Measurements from ENCODE around the gene EPHA10. TPM values are rescaled to one million over a fixed set of nuclear protein-coding genes. Genes with fewer than 3 reads are reported as not detected.

EPHA10 gene
- total RNA-seq, 2 experiments from 2014 or later = not detected

GRCh38 chr1:37680933-37681332 is 84.0 kb downstream of the EPHA10 start:
- Mint-ChIP-seq H3K27me3 (no peaks in the 10 kb centered on the region), H3K36me3 (ENCODE audit: low read depth) (peaks cover 36% of the 10 kb centered on the region), H3K9me3 (no peaks in the 10 kb centered on the region), H3K4me1 (ENCODE audit: low read depth) (peaks cover 9% of the 10 kb centered on the region), H3K4me3 (no peak overlapping the region), H3K27ac (no peak overlapping the region)
- ChIA-PET CTCF (interaction anchor here (1.1 to 6.9 kb wide), 4 partner anchors 10 to 85 kb away, joined by 3 to 54 read pairs (median 6); partner anchors contain the start of gene GNL2), POLR2A (interaction anchor here (0.6 to 1.2 kb wide), 2 partner anchors 8 to 223 kb away, joined by 3 read pairs; no protein-coding TSS in a partner anchor)
- intact Hi-C loops (cut with DNase I, micrococcal nuclease) = no loop called here
- no peaks in the 10 kb centered on the region for H3K27me3 ChIP-seq (ENCODE audit: control insufficient read depth in 1 of 2, insufficient read depth in 2 of 2, low read length in 2 of 2)
- no peak overlapping the region for H3K27ac ChIP-seq (ENCODE audit: low read depth in 1 of 2, low read length in 2 of 2)
- ATAC-seq (ENCODE audit: poor library complexity) (no peak), DNase-seq (no peak)
- peaks cover 36% of the 10 kb centered on the region for H3K36me3 ChIP-seq (ENCODE audit: insufficient read depth, low read length)
- no peak overlapping the region for H3K4me3 ChIP-seq (ENCODE audit: low read length)
- peaks cover 3% of the 10 kb centered on the region for H3K4me1 ChIP-seq (ENCODE audit: insufficient read depth, low read length)
- no peaks in the 10 kb centered on the region for H3K9me3 ChIP-seq (ENCODE audit: control insufficient read depth in 1 of 2, insufficient read depth in 1 of 2, low read length in 2 of 2)
- TF ChIP-seq CTCF (IDR thresholded peaks at IDR 0.05) = no peak

GRCh38 chr1:37677808-37678207 is 87.1 kb downstream of the EPHA10 start:
- peaks cover 8% of the 10 kb centered on the region for H3K36me3 ChIP-seq (ENCODE audit: insufficient read depth, low read length)
- H3K4me3 ChIP-seq (ENCODE audit: low read length) = no peak overlapping the region
- Mint-ChIP-seq H3K36me3 (ENCODE audit: low read depth) (peaks cover 8% of the 10 kb centered on the region), H3K9me3 (no peaks in the 10 kb centered on the region), H3K27ac (no peak overlapping the region), H3K27me3 (no peaks in the 10 kb centered on the region), H3K4me1 (ENCODE audit: low read depth) (peaks cover 26% of the 10 kb centered on the region), H3K4me3 (no peak overlapping the region)
- peaks cover 30% of the 10 kb centered on the region for H3K4me1 ChIP-seq (ENCODE audit: insufficient read depth, low read length)
- no peak overlapping the region for H3K27ac ChIP-seq (ENCODE audit: low read depth in 1 of 2, low read length in 2 of 2)
- no peaks in the 10 kb centered on the region for H3K9me3 ChIP-seq (ENCODE audit: control insufficient read depth in 1 of 2, insufficient read depth in 1 of 2, low read length in 2 of 2)
- no peaks in the 10 kb centered on the region for H3K27me3 ChIP-seq (ENCODE audit: control insufficient read depth in 1 of 2, insufficient read depth in 2 of 2, low read length in 2 of 2)
- DNase-seq = no peak
- CTCF ChIA-PET = interaction anchor here (6.9 kb wide), 1 partner anchor 75 kb away, joined by 54 read pairs; no protein-coding TSS in a partner anchor
- intact Hi-C loops (cut with DNase I, micrococcal nuclease) = no loop called here
- ATAC-seq (ENCODE audit: poor library complexity) = no peak
- POLR2A ChIA-PET = no interaction called here
- TF ChIP-seq CTCF (IDR thresholded peaks at IDR 0.05) = no peak

- ATAC-seq (ENCODE audit: poor library complexity) = no peak
- Histone ChIP-seq H3K4me3 (ENCODE audit: low read length) (no peak overlapping the region), H3K27ac (ENCODE audit: low read depth in 1 of 2, low read length in 2 of 2) (no peak overlapping the region), H3K27me3 (ENCODE audit: control insufficient read depth in 1 of 2, insufficient read depth in 2 of 2, low read length in 2 of 2) (no peaks in the 10 kb centered on the region), H3K36me3 (ENCODE audit: insufficient read depth, low read length) (peaks cover 4% of the 10 kb centered on the region), H3K9me3 (ENCODE audit: control insufficient read depth in 1 of 2, insufficient read depth in 1 of 2, low read length in 2 of 2) (no peaks in the 10 kb centered on the region), H3K4me1 (ENCODE audit: insufficient read depth, low read length) (peaks cover 32% of the 10 kb centered on the region)
- Mint-ChIP-seq H3K27me3 (peaks cover 1% of the 10 kb centered on the region), H3K27ac (no peak overlapping the region), H3K36me3 (ENCODE audit: low read depth) (peaks cover 1% of the 10 kb centered on the region), H3K4me3 (no peak overlapping the region), H3K9me3 (no peaks in the 10 kb centered on the region), H3K4me1 (ENCODE audit: low read depth) (peaks cover 24% of the 10 kb centered on the region)
- TF ChIP-seq CTCF (IDR thresholded peaks at IDR 0.05) = no peak
- ChIA-PET POLR2A (no interaction called here), CTCF (no interaction called here)
- intact Hi-C loops (cut with DNase I, micrococcal nuclease) = no loop called here
- no peak for DNase-seq
Observed at GRCh38 chr1:37677143-37677439, 87.8 kb downstream of the EPHA10 start.
